DOHH2 (cell line): ENCODE results near the gene GBGT1.
A peak's percentile ranks its signal among the peaks of the same experiment; 100 is the strongest.

Source experiments
- EZH2phosphoT487 ChIP-seq: fragments of 200-600 bp; sonication (generic); IDR thresholded peaks from 2 replicates; pipeline ENCODE4 v1.6.1; 2017; ENCODE audit warnings: borderline replicate concordance, mild to moderate bottlenecking, antibody characterized with exemption, low read length, moderate library complexity, mixed read lengths
- TF ChIP-seq, protein P1 (sequence below): fragments of 200-600 bp; sonication (generic); IDR thresholded peaks from one replicate; pipeline ENCODE4 v1.5.1; 2014; ENCODE audit warnings: antibody characterized with exemption, mild to moderate bottlenecking, low read depth, low read length; ENCODE audit not compliant: poor library complexity, severe bottlenecking

DNA sequence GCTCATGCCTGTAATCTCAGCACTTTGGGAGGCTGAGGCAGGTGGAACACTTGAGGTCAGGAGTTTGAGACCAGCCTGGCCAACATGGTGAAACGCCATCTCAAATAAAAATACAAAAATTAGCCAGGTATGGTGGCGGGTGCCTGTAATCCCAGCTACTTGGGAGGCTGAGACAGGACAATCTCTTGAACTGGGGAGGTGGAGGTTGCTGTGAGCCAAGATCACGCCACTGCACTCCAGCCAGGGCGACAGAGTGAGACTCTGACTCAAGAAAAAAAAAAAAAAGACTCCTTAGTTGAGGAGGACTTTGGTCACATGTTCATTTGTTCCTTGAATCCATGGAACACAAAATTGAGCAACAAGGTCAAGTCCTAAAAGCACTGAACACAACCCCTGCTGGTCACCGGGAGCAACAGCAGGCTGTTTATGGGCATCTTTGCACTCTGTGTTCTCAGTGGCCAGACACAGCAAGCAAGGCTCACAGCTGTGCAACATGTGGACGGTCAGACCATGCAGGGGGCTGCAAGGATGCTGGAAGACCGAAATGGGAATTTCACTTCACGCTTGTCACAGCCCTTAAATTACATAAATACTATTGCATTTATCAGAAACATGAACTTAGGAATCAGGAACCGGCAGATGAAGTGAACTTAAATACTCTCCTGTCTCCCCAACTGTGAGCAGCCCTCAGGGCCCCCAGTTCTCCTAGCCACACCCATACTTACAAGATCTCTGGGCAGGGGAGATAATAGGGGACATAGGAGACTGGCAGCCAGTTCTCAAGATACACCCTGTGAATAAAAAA is 2.8 kb downstream of the GBGT1 start:
- TF ChIP-seq, protein P1, sequence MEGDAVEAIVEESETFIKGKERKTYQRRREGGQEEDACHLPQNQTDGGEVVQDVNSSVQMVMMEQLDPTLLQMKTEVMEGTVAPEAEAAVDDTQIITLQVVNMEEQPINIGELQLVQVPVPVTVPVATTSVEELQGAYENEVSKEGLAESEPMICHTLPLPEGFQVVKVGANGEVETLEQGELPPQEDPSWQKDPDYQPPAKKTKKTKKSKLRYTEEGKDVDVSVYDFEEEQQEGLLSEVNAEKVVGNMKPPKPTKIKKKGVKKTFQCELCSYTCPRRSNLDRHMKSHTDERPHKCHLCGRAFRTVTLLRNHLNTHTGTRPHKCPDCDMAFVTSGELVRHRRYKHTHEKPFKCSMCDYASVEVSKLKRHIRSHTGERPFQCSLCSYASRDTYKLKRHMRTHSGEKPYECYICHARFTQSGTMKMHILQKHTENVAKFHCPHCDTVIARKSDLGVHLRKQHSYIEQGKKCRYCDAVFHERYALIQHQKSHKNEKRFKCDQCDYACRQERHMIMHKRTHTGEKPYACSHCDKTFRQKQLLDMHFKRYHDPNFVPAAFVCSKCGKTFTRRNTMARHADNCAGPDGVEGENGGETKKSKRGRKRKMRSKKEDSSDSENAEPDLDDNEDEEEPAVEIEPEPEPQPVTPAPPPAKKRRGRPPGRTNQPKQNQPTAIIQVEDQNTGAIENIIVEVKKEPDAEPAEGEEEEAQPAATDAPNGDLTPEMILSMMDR, result peak; percentile 72
- no peak for TF ChIP-seq EZH2phosphoT487
